Measurements from ENCODE around the gene CLC.

- TF ChIP-seq CTCF (IDR thresholded peaks at IDR 0.05) (no peak), POLR2A (IDR thresholded peaks at IDR 0.05) (no peak)
These were observed 7.8 kb upstream of the CLC start for GRCh38 chr19:39745643-39746042.

All from uterus (tissue), 2 donors.